Left cardiac atrium (tissue), 4 donors: ENCODE results near the gene RNH1. TPM values are rescaled to one million over a fixed set of nuclear protein-coding genes. Genes with fewer than 3 reads are reported as not detected.

Source experiments
- ATAC-seq, 2 donors: fragments of 200-7000 bp; cut with Tn5 transposase; one replicate each; pipeline ENCODE4 v1.9.1; 2020; ENCODE audit warnings: mild to moderate bottlenecking in 2 of 2, moderate library complexity in 2 of 2
- DNase-seq: peaks from one replicate; pipeline ENCODE4 v3.0.0-alpha.2; 2020
- intact Hi-C, 2 donors: fragments of 100-400 bp; cut with DNase I; formaldehyde crosslinking; loops; one replicate each; pipeline versions ENCODE4 v1.14.1 to v1.15.1; 2022 to 2023
- total RNA-seq, 2 donors: library from RNA; stranded (reverse); fragmentation: NEBNext Ultra II Directional; extraction: Animal tissue kit (Norgen Biotek cat#: 25700); gene quantifications; one replicate each; pipeline ENCODE4 v1.2.1, GENCODE V29; 2021
- donor health status: DM: no; HTN: yes; CAD: no.
- donor health status: DM: no; HTN: yes; CAD: no; lungs with severe emphysema.
- donor health status: DM: yes; HTN: yes; CAD: no.
- donor health status: Dilated cardiomyopathy.

RNH1 gene
- total RNA-seq, 2 donors from 2014 or later, result 153 to 159 TPM

DNA sequence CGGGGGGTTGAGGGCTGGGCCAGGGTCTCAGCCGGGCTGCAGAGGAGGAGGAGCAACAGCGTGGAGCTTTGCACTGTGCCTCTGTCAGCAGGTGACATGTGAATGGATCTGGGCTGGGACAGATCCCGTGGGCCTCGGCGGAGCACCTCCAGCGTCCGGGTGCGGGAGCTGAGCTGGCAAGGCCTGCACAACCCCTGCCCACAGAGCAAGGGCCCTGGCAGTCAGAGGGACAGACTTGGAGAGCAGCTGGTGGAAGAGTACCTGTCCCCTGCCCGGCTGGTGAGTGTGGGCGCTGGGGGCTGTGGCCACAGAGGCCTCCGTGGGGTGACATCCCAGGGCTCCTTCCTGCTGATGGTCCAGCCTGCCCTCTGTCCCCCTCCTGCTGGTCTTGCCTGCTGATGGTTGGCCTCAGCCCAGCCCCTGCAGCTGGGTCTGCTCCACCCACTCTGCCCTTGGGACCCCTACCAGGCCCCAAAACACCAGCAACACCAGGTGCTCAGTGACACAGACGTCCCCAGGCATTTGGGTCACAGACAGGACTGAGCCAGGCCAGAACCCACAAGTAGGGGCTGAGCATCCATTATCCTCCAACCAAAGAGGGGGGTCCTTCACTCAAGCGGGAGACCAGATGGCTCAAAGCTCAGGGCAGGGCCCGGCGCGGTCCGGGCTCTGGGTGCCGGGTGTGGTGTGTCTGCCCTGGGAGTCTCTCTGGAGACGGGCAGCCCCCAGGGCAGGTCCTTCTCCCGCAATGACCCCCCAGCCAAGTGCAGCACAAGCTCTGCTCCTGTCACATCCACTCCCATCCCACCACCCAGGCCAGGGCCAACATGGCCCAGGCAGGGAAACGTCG, 33.8 kb upstream of the RNH1 start:
- DNase-seq (peak; percentile 14), ATAC-seq (no peak)
- intact Hi-C loops, result no loop called here

DNA sequence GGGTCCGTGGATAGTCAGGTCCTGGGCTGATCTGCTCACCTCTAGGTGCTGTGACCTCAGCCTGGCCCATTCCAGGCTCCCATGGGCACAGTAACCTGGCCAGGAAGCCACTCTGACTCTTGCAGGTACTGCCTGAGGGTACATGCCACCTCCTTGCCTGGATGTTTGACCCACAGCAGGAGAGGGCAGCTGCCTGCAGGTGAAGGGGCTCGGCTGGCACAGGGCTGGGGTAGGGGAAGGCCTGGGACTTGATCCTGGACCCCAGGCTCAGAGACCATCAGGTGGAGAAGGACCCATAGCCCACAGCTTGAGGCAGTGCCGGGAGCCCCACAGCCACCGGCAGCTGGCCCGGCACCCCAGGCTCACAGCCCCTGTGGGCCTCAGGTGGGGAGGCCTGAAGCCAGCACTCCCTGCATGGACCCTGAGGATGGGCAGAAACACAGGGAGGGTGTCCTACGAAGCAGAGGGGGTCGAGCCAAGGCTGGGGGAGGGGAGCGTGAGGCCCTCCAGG, 33.0 kb upstream of the RNH1 start:
- intact Hi-C loops, result no loop called here

DNA sequence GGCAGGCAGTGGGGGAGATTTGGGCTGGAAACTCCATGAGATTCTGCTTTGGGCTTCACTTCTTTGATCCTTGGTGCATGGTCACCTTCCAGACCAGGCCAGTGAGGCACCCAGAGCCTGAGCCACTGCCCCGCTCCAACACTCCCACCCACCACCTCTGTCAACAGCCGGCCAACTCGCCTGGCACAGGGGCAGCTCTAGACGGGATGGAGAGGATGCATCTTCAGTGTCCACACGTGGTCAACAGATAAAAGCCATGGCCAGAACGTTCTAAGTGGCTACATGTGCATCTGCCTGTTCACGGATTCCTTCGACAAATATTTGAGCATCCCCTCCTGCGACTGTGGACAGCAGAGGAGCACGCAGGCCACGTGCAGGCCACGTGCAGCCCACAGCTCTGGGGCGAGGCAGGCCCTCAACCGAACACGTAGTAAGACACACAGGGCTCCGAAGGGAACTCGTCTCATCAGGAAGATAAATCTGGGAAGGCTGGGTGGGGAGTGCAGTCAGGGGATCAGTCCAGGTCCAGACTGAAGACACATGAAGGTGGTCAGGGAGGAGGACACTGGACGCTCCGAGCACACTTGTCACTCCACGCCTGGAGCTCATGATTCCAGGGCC, 31.5 kb upstream of the RNH1 start:
- peak; percentile 16 for DNase-seq
- intact Hi-C loops, result no loop called here
- ATAC-seq, result no peak

More for the DNA sequence above, 33.0 kb upstream of the RNH1 start:
- no peak for ATAC-seq
- DNase-seq, result peak; percentile 18

DNA sequence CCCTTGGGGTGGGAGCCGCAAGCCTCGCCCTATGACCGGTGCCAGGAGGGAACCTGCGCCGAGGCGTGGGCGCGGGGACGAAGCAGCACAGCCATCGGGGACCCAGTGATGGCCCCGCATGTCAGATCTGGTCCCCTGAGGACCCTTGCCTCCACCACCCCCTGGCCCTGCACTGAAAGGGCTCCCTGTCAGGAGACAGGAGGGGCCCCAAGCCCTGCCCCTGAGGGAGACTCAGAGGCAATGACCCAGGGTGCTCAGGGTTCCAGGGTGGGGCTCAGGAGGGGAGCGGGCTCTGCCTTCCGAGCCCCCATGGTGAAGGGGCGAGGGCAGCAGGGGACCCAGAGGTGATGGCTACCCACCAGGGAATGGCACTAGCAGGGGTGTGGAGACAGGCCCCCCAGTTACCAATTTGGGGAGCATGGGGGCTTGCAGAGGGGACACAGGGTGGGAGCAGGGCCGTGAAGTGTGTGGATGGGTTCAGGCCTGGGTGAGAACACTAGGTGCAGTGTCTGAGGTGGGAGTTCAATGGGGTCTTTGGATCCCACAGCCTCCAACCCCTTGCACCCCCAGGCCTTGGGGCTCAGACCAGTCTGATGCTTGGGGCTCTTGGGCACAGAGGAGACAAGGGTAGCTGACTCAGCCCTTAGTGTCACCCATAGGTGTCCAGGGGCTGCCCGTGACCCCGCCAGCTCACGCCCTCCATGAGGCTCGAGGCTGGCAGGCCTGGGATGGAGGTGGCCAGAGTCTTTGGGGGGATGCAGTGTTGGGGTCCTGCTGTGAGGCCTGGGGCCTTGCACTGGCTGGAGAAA, 30.8 kb upstream of the RNH1 start:
- intact Hi-C loops, result no loop called here
- ATAC-seq (no peak), DNase-seq (peak; percentile 12)

DNA sequence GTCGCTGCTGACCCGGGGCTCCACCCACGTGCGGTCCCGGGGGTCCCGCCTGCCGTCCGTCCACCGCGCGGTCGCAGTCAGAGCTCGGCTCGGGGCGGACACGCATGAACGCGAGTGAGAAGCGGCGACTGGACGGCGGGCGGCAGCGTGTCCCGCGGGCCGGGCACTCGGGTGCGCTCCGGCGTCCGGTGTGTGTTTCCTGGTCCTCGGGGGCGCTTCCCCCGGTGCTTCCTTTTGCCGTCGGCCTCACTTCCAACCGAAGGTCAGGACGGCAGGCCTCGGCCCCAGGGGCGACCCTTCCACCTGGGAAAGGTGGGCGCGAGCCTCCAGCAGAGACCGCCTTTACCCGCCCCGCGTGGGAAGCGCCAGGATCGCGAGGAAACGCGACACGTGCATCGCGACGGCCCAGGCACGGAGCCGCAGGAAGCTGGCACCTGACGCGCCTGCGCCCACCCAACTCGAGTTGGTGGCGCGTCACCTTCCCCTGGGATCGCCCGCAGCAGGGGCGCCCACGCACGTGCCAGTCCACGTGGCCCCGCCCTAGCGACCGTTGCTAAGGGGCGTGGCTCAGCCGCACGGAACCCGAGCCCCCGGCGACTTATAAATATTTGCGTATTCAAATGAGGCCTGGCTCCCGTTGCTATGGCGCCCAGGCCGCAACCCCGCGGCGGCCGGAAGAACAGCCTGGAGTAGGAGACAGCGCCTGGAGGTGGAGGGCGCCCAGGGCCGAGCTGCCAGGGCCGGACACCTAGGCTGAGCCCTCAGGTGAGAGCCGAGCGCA, 30.0 kb upstream of the RNH1 start, which contains the start of gene LRRC56:
TSS of gene LRRC56 (plus strand) at position 687 of the 781 bp plus-strand sequence. CDS start 3,158 bp downstream, outside the sequence.
- DNase-seq (peak; percentile 84), ATAC-seq (peak; percentile 20 to 53)
- intact Hi-C loops, result no loop called here

DNA sequence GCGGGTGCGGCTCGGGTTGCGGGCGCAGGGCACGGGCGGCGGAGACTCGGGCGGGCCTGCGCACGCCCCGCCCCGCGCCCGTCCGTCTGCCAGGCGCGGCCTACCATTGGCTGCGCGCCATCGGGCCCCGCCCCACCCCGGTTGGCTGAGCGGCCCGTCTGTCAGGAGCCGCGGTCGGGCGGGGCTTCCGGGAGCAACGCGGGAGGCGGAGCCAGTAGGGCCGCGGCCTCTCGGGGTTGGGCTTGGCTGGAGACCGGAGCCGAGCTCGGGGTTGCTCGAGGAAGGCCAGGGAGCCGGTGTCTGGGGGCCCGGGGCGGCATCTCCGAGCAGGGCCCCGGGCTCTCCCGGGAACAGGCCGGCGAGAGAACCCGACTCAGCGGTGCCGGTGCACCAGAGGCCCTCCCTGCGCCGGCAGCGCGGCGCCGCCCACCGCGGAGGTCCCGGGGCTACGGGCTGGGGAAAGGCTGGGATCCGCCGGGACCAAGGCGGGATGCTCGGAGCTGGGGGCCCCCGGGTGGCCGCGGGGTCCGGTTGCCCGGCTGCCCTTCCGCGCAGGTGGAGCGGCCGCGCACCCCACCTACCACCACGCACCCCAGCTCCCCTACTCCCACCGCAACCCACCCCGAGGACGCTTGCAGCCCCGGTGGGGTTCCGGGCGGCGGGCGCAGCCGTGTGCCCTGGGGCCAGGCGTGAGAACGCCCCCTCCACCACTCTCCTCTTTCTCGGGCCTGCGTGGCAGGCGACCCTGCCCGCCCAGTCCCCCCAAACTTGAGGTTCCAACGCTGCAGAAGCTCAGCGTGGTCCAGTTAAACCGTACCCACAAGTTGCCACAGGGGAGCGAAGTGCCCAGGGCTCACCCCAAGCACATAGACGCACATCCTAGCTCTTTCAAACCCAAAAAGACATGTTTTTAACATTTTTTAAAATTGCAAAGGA, 28.7 kb upstream of the RNH1 start, which contains the start of gene HRAS:
TSS of gene HRAS (minus strand) at position 58 of the 936 bp plus-strand sequence.
- DNase-seq (peak; percentile 94), ATAC-seq (peak; percentile 92 to 94)
- intact Hi-C loops, result no loop called here

DNA sequence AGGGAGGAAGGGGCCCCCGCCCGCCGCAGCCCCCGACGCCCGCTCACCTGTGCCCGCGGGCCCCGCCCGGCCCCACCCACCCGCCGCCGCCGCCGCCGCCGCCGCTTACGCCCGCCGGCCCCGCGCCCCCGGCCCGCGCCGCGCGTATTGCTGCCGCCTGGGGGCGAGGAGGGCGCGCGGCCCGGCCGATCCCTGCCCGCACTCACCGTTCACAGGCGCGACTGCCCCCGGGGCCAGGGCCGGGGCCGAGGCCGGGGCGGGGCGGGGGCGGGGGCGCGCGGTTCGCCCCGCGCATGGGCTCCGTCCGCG, 28.1 kb upstream of the RNH1 start:
- intact Hi-C loops, result no loop called here
- DNase-seq (no peak), ATAC-seq (no peak)

DNA sequence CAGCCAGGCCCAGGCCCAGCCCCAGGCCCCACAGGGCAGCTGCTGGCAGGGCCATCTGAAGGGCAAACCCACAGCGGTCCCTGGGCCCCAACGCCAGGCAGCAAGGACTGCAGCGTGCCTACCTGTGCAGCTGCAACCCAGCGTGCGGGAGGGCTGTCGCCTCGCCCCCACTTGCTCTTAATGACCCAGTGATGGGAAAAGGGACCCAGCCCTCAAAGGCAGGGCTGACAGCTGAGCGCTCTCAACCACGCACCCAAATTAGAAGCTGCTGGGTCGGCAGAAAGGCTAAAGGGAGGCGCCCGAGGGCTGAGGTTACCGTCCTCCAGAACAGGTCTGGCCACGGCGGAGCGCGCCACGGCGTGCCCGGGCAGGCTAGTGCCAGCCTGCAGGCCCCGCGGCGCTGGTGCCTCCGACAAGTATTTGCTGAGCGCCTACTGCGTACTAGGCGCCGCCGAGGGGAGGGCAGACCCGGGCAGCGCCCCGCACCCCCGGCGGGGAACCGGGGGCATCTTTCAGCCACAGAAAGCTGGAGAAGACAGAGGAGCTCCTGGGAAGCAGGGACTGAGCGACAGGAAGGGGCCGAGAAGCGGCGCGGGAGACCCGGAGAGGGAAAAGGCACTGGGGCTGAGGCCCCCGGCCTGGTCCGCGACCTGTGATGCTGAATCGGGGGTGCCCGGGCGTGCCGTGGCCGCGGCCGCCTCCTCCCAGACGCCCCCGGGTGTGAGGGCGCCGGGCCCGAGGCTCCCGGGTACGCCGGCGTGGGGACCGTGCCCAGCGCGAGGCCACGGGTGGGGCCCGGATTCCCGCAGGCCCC, 27.6 kb upstream of the RNH1 start:
- DNase-seq (peak; percentile 36), ATAC-seq (no peak)
- intact Hi-C loops, result no loop called here

DNA sequence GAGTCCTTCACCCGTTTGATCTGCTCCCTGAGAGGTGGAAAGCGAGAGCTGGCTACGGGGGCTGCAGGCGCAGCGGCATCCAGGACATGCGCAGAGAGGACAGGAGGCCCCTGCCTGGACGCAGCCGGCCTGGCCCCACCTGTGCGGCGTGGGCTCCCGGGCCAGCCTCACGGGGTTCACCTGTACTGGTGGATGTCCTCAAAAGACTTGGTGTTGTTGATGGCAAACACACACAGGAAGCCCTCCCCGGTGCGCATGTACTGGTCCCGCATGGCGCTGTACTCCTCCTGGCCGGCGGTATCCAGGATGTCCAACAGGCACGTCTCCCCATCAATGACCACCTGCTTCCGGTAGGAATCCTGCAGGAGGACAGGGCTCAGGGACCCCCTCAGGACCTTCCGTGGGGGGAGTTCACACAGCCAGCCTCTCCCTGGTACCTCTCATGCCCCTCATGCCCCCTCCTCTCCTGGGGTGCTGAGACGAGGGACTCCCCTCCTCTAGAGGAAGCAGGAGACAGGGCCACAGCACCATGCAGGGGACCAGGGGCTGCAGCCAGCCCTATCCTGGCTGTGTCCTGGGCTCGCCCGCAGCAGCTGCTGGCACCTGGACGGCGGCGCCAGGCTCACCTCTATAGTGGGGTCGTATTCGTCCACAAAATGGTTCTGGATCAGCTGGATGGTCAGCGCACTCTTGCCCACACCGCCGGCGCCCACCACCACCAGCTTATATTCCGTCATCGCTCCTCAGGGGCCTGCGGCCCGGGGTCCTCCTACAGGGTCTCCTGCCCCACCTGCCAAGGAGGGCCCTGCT, 26.7 kb upstream of the RNH1 start:
- ATAC-seq, result no peak
- DNase-seq, result peak; percentile 27
- intact Hi-C loops, result no loop called here

DNA sequence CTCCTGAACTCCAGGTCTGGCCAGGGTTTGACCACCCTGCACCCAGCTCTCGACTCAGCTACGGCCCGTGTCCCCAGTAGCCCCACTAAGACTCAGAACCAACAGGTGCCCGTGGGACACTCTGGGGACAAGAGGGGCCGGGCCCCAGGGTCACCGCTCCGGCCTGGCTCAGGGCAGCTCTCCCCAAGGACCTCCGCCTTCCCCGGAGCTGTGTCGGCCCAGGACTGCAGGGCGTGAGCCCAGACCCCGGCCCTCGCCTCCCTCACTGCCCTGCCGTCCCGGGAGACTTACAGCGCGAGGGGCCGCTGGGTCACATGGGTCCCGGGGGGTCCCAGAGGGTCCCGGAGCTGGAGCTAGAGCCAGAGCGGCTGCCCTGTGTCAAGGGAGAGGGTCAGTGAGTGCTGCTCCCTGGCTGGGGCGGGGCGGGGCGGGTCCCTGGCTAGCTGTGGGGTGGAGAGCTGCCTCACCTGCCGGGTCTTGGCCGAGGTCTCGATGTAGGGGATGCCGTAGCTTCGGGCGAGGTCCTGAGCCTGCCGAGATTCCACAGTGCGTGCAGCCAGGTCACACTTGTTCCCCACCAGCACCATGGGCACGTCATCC, 26.0 kb upstream of the RNH1 start:
- DNase-seq (peak; percentile 27), ATAC-seq (no peak)
- intact Hi-C loops, result no loop called here

DNA sequence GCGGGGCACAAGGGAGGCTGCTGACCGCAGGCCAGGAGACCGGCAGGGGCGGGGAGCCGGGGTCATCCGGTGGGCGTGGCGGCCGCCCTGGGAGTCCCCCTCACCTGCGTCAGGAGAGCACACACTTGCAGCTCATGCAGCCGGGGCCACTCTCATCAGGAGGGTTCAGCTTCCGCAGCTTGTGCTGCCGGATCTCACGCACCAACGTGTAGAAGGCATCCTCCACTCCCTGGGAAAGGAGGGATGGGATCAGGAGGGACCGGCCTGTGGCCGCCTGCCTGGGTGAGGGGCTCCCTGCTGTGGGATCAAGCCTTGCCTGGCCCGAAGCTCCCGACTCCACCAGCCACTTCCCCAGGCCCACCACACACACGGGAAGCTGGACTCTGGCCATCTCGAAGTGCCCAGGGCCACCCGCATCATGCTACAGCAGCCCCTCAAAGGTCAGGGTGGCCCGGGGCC, 25.5 kb upstream of the RNH1 start:
- intact Hi-C loops, result no loop called here
- ATAC-seq, result no peak
- peak; percentile 17 for DNase-seq

DNA sequence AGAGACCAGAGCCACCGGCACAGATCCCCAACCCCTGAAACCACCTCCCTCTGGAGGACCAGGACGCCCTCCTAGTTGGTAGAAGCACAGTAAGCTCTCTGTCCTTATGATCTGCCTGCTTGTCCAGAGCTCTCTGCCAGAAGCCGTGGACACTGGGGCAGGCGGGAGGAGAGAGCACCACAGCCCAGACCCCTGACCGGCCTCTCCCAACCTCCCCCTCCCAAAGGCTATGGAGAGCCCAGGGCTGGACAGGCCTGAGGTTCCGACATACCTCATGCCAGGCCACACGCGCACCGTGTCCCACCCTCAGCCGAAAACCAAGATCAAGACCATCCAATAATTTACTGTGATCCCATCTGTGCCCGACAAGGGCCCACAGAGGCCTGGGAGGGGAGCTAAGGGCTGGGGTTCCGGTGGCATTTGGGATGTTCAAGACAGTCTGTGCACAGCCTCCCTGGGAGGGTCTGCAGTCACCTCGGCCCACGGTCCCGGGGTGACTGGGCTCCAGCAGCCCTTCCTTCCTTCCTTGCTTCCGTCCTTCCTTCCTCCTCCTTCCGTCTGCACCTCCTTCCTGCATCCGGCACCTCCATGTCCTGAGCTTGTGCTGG, 25.0 kb upstream of the RNH1 start:
- intact Hi-C loops, result no loop called here
- peak; percentile 13 for DNase-seq
- ATAC-seq, result no peak

DNA sequence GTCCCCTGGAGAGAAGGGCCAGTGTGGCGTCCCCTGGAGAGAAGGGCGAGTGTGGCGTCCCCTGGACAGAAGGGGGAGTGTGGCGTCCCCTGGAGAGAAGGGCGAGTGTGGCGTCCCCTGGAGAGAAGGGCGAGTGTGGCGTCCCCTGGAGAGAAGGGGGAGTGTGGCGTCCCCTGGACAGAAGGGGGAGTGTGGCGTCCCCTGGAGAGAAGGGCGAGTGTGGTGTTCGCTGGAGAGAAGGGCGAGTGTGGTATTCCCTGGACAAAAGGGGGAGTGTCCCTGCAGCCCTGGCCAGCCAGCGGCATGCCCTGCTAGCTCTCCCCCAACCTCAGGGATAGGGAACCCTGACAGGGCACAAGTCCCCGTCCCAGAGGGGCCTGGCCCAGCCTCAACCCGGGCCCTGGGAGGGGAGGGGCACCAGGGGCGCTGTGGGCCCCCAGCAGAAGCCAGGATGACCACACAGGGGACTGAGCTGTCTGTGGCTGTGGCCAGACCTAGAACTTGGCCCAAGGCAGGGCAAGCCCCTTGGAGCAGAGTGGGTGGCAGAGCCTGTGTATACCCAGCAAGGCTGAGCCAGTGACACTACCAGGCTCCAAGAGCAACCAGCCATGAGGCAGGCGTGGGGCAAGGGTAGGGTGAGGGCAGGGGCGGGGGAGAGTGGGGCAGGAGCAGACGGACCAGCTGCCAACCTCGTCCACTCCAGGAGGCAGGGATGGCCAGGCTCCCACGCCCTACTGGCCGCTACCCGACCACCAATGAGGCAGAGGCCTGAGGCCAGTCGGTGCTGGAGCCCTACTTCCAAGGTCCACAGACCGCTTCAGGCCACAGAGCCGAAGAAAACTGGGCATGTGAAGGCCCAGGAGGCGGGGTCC, 24.2 kb upstream of the RNH1 start:
- intact Hi-C loops, result no loop called here
- DNase-seq, result peak; percentile 20
- no peak for ATAC-seq

DNA sequence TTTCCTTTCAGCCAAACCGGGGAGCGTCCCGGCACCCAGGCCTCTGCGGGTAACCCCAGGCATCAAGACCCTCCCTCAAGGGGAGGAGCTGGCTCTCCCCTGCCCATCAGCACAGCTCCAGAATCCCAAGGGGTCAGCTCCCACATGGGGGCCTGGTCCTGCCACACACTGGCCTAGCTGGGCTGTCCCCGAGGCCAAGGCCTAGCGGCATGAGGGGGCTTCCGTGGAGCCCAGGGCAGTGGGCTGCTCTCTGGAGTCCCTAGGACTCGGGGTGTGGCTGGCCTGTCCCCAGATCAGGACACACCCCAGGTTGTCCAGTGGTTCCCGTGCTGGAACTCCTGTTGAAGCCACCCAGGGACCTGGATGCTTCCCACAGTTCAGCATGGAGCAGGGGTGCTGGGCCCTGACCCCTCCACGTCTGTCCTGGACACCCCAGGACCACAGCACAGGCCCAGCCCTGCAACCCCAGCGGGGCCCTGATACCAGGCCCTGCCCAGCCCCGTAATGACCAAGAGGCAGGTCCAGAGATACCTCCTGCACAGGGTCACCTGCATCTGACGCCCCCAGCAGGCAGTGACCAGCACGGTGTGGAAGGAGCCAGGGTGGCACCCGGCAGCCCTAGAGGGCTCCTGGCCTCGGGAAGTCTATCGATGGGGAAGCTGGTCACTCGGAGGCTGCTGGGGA, 22.8 kb upstream of the RNH1 start:
- ATAC-seq (no peak), DNase-seq (peak; percentile 20)
- intact Hi-C loops, result no loop called here
